ENCODE measurements around the gene UQCC3. TPM values are rescaled to one million over a fixed set of nuclear protein-coding genes. Genes with fewer than 3 reads are reported as not detected.

The UQCC3 gene
- total and polyA plus RNA-seq, 7 donors: 5.2 to 16.5 (median 8.1) TPM

DNA sequence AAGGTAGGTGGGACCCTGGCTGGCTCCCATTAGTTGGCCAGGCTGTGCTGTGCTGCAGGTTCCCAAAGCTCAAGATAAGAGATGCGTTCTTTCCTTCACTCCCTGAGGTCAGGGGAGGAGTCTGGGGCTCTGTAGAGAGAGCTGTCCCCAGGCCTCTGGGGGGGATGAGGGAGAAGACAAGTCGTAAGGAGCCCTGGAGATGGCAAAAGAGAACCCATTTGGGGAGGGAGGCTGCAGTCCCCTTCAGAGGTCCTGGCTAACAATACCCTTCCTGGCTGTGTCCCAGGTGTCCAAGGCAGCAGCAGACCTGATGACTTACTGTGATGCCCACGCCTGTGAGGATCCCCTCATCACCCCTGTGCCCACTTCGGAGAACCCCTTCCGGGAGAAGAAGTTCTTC, 36.9 kb downstream of the UQCC3 start:
- peak overlapping the region; percentile 92 for H3K4me3 ChIP-seq

DNA sequence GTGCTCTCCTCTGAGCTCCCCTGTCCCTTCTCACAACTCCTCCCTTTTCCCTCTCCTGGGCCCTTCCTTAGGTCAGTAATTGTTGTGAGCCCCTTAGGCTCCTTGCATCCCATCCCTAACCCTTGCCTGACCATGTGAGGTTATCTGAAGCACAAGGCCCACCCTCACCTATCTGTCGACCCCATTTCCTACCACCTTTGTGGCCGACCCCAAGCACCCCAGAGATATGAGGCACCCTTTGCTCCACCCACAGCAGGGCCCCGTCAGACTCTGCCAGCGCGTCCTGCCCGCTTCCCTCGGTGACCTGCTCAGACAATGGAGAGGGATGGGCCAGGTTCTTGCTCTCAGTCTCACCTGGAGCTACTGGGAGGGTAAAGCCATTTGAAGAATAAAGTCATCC, 37.3 kb downstream of the UQCC3 start:
- Histone ChIP-seq H3K4me3 (peak overlapping the region; percentile 92), H3K27ac (peak overlapping the region; percentile 99), H3K9me3 (no peaks in the 10 kb centered on the region), H3K36me3 (ENCODE audit: insufficient read depth in 1 of 2, low read depth in 1 of 2) (peaks cover 0 to 40% of the 10 kb centered on the region in 2 donors), H3K27me3 (ENCODE audit: insufficient read depth in 3 of 3, low read length in 2 of 3) (no peaks in the 10 kb centered on the region), H3K4me1 (peaks cover 57% of the 10 kb centered on the region)
- no peak for DNase-seq
- 1 to 8% (median 5%) methylated on average over 7 of the region's 7 CpGs for WGBS, 3 donors
- intact Hi-C loops (cut with DNase I): no loop called here
- ATAC-seq: peak in 1 of 4 donors; percentile 2
- TF ChIP-seq, protein P1, sequence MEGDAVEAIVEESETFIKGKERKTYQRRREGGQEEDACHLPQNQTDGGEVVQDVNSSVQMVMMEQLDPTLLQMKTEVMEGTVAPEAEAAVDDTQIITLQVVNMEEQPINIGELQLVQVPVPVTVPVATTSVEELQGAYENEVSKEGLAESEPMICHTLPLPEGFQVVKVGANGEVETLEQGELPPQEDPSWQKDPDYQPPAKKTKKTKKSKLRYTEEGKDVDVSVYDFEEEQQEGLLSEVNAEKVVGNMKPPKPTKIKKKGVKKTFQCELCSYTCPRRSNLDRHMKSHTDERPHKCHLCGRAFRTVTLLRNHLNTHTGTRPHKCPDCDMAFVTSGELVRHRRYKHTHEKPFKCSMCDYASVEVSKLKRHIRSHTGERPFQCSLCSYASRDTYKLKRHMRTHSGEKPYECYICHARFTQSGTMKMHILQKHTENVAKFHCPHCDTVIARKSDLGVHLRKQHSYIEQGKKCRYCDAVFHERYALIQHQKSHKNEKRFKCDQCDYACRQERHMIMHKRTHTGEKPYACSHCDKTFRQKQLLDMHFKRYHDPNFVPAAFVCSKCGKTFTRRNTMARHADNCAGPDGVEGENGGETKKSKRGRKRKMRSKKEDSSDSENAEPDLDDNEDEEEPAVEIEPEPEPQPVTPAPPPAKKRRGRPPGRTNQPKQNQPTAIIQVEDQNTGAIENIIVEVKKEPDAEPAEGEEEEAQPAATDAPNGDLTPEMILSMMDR (IDR thresholded peaks at IDR 0.05): no peak

More for the DNA sequence above, 36.9 kb downstream of the UQCC3 start:
- H3K27ac ChIP-seq: peak overlapping the region; percentile 99
- TF ChIP-seq, protein P1 (IDR thresholded peaks at IDR 0.05): no peak
- peaks cover 0 to 36% of the 10 kb centered on the region in 2 donors for H3K36me3 ChIP-seq (ENCODE audit: insufficient read depth in 1 of 2, low read depth in 1 of 2)
- WGBS, 3 donors: 69 to 71% (median 71%) methylated on average over 5 of the region's 5 CpGs
- H3K9me3 ChIP-seq: no peaks in the 10 kb centered on the region
- intact Hi-C loops (cut with DNase I): no loop called here
- no peaks in the 10 kb centered on the region for H3K27me3 ChIP-seq (ENCODE audit: insufficient read depth in 3 of 3, low read length in 2 of 3)
- no peak for ATAC-seq
- H3K4me1 ChIP-seq: peaks cover 53% of the 10 kb centered on the region
- no peak for DNase-seq

DNA sequence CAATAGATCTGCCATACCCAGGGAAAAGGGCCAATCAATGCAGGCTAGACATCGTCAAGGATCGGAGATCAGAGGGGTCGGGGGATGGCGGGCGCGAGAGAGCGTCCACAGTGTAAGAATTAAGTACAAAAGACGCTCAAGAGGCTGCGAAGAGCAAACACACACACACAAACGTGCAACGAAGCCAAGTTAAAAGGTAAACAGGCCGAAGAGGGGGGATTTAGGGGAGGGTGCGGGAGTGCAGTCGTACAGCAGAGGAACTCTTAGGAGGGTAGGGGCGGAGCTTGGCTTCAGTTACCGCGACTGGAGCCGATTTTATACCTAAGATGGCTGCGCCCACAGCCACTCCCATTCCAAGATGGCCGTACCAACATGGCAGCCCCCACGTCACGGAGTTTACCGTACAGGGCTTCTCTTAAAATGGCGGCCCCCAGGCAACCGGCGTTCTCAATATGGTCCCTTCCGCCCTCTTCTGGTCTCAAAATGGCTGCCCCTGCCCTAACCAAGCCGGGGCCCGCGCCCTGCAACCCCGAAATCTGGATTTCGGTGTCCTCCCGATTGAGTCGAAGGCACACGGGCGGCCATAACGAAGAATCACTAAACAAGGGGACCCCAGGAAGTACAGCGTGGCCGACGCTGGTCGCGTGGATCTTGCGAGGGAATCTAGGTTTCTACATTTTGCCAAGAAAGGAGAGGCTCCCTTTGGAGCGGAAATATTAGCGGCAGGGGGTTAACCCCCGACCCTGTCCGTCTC, 38.0 kb downstream of the UQCC3 start:
- H3K27ac ChIP-seq: peak overlapping the region; percentile 99
- DNase-seq (peak; percentile 97 to 99), ATAC-seq (peak; percentile 84 to 88 (median 86))
- no peaks in the 10 kb centered on the region for H3K9me3 ChIP-seq
- peak overlapping the region; percentile 92 for H3K4me3 ChIP-seq
- H3K27me3 ChIP-seq (ENCODE audit: insufficient read depth in 3 of 3, low read length in 2 of 3): no peaks in the 10 kb centered on the region
- TF ChIP-seq, protein P1 (IDR thresholded peaks at IDR 0.05): no peak
- WGBS, 3 donors: 0% methylated on average over 47 of the region's 47 CpGs
- peaks cover 57% of the 10 kb centered on the region for H3K4me1 ChIP-seq
- peaks cover 0 to 46% of the 10 kb centered on the region in 2 donors for H3K36me3 ChIP-seq (ENCODE audit: insufficient read depth in 1 of 2, low read depth in 1 of 2)
- intact Hi-C loops (cut with DNase I): no loop called here

DNA sequence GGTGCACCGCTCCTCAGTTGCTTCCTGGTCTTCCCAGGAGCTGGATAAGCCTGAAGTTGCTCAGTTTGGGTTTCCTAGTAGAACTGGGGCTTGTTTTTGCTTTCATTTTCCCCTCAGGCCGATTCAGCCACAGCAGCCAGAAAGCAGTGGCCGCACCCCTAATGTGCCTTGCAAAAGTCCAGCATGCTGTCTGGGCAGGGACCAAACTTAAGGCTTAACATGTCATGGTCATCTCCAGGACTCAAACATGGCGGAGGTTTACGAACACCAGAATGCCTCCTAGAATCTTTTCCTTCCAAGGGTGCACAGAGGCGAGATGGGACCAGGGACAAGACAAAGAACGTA, 38.5 kb downstream of the UQCC3 start:
- TF ChIP-seq, protein P1 (IDR thresholded peaks at IDR 0.05): no peak
- H3K36me3 ChIP-seq (ENCODE audit: insufficient read depth in 1 of 2, low read depth in 1 of 2): peaks cover 0 to 47% of the 10 kb centered on the region in 2 donors
- peaks cover 52% of the 10 kb centered on the region for H3K4me1 ChIP-seq
- H3K27me3 ChIP-seq (ENCODE audit: insufficient read depth in 3 of 3, low read length in 2 of 3): no peaks in the 10 kb centered on the region
- no peaks in the 10 kb centered on the region for H3K9me3 ChIP-seq
- H3K27ac ChIP-seq: peak overlapping the region; percentile 99
- peak in 1 of 2 donors; percentile 37 for DNase-seq
- ATAC-seq: peak in 1 of 4 donors; percentile 4
- WGBS, 3 donors: 43 to 53% (median 51%) methylated on average over 7 of the region's 7 CpGs
- H3K4me3 ChIP-seq: peak overlapping the region; percentile 92
- intact Hi-C loops (cut with DNase I): no loop called here

All from psoas muscle (tissue), 8 donors.